AG09309 (cell line): ENCODE measurements around the gene ADIPOQ.
"Not testable (repeated sequence)": the region's sequence is repeated elsewhere in the genome, so short reads cannot be mapped to it uniquely, and the experiment has no call there.

Experiments used
- DNase-seq: peaks from one replicate; pipeline ENCODE4 v3.0.0-alpha.2; 2010; ENCODE audit warnings: low read depth
- H3K4me3 ChIP-seq: 2 replicates; pipeline ENCODE4 v1.5.1; 2011; ENCODE audit warnings: mild to moderate bottlenecking, low read depth, low read length, moderate library complexity; ENCODE audit not compliant: control insufficient read depth
- TF ChIP-seq, protein P1 (sequence below): IDR thresholded peaks from 2 replicates; pipeline ENCODE4 v1.5.1; 2011; ENCODE audit warnings: mild to moderate bottlenecking, low read depth, low read length, inconsistent platforms; ENCODE audit not compliant: insufficient read depth, control insufficient read depth; ENCODE audit errors: missing control alignments

ADIPOQ gene

DNA sequence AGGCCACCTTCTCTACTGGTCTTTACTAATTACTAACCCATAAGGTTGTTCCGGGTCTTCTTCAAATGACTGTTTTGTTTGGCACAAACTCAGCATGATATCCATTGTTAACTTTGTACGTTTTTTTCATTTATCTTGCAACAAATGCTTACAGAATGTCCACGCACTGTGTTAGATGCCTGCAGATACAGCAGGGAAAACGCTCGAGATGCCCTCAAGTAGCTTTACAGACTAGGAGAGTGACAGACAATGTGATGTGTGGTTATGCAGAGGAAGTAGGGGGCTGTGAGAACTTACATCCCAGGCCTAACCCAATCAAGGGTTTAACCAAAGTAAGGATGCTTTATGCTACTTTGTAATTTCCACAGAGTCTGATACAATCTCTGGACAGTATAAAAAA, 35.3 kb upstream of the ADIPOQ start:
- TF ChIP-seq, protein P1, sequence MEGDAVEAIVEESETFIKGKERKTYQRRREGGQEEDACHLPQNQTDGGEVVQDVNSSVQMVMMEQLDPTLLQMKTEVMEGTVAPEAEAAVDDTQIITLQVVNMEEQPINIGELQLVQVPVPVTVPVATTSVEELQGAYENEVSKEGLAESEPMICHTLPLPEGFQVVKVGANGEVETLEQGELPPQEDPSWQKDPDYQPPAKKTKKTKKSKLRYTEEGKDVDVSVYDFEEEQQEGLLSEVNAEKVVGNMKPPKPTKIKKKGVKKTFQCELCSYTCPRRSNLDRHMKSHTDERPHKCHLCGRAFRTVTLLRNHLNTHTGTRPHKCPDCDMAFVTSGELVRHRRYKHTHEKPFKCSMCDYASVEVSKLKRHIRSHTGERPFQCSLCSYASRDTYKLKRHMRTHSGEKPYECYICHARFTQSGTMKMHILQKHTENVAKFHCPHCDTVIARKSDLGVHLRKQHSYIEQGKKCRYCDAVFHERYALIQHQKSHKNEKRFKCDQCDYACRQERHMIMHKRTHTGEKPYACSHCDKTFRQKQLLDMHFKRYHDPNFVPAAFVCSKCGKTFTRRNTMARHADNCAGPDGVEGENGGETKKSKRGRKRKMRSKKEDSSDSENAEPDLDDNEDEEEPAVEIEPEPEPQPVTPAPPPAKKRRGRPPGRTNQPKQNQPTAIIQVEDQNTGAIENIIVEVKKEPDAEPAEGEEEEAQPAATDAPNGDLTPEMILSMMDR: no peak
- no peak for DNase-seq
- H3K4me3 ChIP-seq: no peak overlapping the region

GRCh38 chr3:186810336-186810996, 32.0 kb upstream of the ADIPOQ start:
- DNase-seq: no peak
- H3K4me3 ChIP-seq: no peak overlapping the region

GRCh38 chr3:186811313-186811712, 31.2 kb upstream of the ADIPOQ start:
- not testable (repeated sequence) for H3K4me3 ChIP-seq, DNase-seq

More at GRCh38 chr3:186810336-186810996, 32.0 kb upstream of the ADIPOQ start:
- TF ChIP-seq, protein P1: no peak

GRCh38 chr3:186814100-186814499, 28.4 kb upstream of the ADIPOQ start:
- DNase-seq: no peak
- TF ChIP-seq, protein P1: no peak

DNA sequence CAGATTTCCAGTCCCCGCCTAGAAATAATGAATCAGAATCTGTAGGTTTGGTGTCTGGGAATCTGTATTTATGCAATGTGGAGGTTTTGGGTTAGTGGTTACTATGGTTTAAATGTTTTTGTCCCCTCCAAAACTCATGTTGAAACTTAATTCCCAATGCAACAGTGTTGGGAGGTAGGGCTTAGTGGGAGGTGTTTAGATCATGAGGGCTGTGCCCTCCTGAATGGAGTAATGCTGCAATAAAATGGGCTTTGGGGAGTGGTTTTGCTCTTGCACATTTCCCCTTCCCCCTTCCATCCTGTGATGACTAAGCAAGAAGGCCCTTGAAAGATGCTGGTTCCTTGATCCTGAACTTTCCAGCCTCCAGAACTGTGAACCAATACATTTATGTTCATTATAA, 27.1 kb upstream of the ADIPOQ start:
- DNase-seq: peak; percentile 46
- no peak overlapping the region for H3K4me3 ChIP-seq
- TF ChIP-seq, protein P1: no peak

More at GRCh38 chr3:186814100-186814499, 28.4 kb upstream of the ADIPOQ start:
- no peak overlapping the region for H3K4me3 ChIP-seq

DNA sequence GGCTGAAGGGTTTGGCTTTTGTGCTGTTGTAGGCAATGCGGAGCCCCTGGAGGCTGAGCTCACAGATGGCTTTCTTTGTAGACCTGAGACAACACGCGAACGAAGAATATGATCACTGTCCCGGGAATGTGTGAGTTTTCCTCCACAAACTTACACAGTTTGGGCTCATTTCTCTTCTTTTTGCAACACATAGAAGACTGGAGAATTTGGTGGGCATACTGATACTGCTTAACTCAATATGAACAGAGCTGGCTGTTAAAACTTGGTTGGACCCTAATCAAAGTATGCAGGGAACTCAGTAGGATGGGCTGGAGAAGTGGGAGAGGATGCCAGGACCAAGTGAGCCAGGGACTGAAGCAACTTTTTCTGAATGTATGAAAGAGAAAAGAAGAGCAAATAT, 24.0 kb upstream of the ADIPOQ start:
- no peak overlapping the region for H3K4me3 ChIP-seq
- TF ChIP-seq, protein P1: no peak
- no peak for DNase-seq

- DNase-seq: no peak
- H3K4me3 ChIP-seq: no peak overlapping the region
- TF ChIP-seq, protein P1: no peak
Observed at GRCh38 chr3:186818956-186819355, 23.6 kb upstream of the ADIPOQ start.
